Measurements from ENCODE around the gene STRN4.

The STRN4 gene

DNA sequence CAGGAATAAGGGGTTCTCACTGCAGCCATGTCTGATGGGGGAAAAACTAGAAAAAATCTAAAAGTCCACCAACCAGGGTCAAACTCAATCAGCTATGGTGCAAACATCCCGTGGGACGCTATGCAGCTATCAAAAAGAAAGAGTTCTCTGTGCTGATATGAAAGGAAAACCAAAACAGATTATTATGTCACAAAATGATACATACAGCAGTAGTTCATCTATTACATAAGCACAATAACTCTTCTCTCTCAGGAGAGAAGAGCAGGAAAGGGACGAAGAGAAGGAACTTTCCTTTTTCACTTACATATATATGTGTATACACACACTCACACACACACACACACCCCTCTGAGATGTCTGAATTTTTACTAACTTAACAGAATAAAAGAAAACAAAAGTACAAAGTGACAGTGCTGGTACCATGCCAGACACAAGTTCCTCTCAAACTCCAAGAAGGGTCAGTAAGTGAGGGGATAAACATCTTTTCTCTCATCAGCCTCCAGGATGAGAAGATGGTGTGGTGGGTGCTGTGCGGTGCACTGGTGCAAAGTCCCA, 3.2 kb downstream of the STRN4 start:
- DNase-seq = no peak

DNA sequence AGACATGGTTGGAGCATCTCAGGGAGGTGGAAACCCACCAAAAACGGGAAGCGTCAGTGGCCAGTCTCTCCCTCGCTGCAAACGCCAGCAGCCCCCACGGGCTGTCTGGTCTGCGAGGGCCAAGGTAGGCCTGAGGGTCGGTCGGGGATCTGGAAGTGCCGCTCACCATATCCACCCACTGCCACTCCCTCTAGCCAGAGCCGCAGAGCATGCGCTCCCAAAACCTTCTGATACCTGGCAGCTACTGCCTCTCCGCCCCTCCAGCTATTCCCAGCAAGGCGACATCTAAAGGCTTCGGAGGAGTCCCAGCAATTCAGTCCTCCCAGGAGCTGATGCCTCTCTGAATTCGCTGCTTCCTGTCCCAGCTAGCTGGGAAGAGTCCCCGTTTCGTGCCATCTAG, 4.8 kb downstream of the STRN4 start:
- DNase-seq = no peak

DNA sequence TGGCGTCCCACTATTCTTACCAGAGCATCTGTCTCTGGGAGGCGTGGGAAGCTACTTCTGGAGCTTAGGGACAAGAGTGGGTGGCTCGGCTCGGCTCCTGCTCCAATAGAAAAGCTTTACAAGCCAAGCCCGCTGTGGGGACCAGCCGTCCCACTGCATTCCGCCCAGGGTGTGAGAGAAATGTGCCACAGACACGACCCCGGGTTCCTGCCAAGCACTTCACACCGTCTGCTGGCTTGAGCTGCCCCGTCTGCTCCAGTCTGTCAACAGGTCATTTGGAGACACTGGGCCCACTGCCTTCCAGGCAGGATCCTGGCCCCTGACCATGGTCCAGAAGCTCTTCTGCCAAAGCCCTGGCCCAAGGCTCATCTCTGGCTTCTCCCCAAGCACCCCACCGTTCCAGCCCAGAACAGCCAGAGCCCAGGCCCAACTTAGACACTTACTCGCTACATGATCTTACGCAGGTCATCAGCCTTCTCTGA, 6.9 kb downstream of the STRN4 start:
- no peak for DNase-seq

DNA sequence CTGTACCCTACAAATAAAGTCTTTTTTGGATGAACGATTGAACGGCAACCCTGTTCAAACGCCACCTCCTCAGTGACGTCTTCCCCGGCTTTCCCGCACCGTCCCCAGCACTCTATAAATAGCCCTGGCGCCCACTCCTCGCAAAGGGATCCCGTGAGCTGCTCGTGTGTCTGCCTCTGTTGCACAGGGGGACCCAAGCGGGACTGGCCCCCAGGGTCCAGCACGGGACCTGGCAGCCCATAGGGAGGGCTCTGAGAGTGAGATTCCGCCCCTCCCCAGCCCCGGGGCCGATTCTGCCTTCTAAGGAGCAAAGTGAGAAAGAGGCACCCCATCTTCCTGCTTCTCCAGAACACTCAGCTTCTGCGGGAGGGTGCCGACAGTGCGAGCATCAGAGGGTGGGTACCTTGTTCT, 8.5 kb downstream of the STRN4 start:
- DNase-seq = no peak

DNA sequence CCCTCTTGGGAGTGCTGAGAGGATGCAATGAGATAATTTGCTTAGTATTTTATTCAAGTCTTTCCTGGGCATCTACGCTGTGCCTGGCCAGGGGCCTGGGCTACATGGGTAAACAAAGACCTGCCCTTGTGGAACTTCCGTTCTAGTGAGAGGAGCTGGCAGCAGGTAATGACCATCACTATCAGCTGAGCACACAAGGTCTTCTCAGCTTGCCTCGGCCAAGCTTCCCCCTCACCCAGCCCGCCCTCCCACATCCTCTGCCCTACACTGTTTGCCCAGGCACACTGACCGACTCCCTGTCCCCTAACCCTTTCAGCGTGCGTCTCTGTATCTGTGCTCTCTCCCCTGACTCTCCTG, 9.0 kb downstream of the STRN4 start:
- no peak for DNase-seq

DNA sequence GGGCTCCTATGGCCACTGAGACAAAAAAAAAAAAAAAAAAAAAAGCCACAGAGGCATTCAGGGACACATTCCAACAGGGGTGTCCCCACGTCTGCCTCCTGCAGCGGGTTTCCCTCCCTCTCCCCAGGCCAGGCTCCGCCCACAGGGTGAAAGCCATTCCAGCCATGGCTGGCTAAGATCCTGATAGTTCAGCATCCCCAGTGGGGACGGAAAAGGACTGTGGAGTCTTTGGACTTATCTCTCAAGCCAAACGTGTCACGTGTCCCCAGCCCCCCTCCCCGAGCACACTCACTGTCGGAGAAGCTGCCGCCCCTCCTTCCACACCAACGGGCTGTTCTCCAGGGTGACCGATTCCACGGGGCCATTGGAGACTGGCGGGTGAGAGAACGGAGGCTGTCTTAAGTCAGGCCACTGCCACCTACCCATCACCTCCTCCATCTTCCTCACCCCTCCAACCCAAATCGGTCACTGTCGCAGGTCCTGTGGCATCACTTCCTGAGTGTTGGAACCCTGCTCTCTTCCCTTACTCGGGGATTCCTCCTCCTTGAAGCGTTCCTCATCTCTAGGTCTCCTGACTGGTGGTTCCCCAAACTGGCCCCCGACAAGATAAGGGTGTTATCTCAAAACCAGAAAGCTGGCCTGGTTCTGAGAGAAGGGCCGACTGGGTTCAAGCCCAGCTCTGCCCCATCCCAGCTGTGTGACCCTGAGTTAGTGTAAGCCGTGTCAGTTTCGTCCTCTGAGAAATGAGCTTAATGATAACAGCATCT, 9.5 kb downstream of the STRN4 start:
- no peak for DNase-seq

DNA sequence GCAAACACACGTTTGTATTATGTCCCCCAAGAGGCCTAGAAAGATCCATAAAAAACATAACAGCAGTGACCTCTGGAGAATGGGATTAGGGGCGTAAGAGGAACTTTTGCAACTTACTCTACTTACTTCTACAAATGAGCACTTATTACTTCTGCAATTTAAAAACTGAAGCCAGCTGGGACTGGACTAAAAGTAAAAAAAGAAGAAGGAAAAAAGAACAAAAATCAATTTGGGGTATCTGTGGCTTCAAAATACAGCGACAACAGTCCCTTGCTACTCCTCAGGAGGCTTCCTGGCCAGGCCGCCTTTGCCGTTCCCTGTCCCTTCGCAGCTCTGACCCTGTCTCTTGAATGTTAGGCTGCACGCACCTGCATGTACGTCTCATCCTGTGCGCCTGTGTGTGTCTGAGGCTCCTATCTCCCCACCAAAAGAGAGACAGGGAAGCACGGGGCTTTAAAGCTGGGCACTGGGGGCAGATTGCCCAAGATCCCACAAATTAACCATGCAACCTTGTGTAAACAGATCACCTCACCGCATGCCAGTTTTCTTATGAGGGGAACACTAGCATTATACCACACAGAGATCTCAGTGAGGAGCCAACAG, 12.5 kb downstream of the STRN4 start:
- no peak for DNase-seq

DNA sequence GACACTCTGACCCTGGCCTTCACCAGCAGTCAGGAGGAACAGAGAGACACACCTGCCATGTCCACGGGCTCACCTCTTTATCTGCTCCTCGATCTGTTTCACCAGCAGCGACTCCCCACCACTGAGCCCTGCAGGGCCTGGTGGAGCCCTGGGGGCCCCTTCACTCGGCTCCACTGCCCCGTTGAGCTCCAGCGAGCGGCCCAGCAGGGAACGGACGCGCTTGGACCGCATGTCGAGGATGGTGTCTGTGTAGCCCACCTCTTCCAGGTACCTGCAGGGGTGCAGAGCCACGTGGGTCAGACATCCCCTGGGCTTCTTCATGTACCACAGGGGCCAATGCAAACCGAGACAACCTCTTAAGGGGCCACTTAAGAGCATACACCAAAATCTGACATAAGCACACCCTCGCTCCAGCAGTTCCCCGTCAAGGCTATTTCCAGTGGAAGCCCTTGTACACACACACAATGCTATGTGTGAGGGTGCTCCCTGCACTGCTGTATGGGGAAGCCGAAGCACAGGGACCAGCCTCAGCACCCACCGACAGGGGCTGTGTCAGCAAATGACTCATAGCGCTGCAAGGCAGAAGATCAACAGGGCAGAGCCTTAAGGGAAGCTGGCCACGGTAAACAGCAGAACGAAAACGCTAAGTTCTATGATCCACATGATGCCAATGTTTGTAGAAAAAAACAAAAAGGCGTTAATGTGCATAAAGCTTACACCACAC, 13.1 kb downstream of the STRN4 start:
- no peak for DNase-seq

DNA sequence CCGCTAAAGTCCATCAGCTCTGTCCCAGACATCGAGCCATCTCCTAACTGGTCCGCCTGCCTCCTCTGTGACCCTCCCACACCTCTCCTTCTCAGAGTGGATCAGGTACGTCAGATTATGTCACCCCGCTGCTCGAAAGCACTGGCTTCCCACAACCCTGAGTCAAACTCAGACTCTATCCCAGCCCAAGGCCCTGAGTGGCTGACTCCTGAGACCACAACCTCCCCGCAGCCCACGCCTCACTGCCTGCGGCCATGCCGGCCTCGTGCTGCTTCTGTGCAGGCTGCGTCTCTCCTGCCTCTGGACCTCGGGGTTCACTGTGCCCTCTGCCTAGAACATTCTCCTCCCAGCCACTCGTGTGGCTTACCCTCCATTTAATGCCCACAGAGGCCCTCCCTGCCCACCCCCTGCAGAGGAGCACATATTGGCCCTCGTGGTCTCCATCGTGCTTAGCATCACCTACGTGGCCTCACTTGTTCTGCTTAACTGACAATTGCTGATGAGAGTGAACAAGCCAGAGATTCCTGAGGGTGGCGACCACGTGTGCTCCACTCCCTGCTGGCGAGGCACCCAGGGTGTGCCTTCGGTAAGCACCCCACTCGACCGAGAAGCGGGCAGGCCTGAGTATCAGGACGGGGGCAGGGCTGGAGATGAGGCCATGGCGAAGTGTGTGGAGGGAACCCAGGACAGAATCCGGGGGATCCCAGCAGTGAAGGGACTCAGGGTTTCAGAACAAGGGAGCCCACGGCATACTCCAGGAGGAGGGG, 13.9 kb downstream of the STRN4 start:
- no peak for DNase-seq

DNA sequence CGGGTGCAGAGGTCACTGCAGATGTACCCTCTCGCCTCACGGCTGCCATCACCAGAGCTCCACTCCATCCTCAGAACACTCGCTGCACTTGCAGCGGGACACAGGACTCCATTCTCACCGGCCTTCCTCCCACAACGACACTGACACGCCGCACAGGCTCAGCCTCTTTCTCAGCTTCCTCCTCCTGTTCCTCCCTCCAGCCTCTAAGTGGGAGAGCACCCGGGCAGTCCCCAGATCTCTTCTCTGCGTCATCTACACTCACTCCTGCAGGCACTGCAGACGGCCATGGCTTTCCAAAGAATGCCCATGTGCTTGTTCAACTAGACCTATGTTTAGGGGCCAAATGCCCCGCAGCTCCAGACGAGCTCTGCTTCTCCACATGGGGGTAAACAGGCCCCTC, 14.7 kb downstream of the STRN4 start:
- DNase-seq = no peak

DNA sequence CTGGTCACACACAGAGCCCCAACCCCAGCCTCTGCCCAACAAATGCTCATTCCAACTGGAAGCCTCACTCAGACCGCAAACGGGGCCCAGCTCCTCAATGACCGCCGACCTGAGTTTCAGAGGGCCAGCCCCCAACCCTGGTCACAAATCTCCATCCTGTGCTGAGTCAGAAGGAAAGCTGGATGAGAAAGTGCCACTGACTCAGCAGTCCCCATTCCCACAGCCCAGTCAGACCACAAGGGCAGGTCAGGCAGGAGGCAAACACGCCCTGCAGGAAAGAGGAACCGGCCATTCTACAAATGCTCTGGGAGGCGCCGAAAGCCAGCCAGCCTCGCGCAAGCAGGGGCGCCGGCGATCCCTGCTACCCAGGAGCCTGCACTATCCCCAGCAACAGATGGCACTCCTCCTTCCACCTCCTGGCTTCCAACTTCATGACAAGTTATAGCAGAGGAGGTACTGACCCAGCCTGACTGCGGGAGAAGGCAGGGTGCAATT, 15.2 kb downstream of the STRN4 start:
- DNase-seq = no peak

DNA sequence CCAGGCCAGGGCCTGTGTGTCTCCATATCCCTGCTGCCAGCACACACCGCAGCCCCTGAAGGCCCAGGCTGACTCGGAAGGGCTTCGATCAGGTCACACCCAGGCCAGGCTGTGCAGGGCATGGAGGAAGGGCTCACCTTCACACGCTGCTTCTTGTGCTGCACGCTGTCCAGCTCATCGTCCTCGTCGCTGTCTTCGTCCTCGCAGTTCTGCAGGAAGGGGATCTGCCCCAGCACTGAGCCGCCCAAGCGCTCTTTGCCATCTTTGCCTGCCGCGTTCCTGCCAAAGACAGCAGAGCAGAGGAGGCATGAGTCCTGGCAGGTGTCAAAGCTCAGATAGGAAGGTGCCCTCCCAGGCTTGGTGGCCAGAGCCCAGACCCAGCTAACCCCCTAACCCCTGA, 15.7 kb downstream of the STRN4 start:
- DNase-seq = no peak

DNA sequence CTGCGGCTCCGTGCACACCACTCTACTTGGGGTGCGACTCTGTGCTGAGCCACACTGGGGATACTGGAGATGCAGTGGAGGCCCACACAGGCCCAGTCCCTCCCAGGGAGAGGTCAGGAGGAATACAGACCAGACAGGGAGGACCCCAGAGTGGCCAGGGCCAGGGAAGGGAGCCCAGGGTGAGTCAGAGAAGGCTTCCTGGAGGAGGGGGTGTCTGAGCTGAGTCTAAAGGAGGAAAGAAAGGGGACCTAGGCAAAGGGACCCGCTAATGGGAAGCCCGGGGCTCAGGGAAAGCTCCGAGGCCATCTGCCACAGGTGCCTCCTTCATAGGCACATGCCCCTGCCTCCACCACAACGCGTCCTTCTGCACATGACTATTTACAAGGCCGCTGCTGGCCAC, 16.1 kb downstream of the STRN4 start:
- DNase-seq = no peak

DNA sequence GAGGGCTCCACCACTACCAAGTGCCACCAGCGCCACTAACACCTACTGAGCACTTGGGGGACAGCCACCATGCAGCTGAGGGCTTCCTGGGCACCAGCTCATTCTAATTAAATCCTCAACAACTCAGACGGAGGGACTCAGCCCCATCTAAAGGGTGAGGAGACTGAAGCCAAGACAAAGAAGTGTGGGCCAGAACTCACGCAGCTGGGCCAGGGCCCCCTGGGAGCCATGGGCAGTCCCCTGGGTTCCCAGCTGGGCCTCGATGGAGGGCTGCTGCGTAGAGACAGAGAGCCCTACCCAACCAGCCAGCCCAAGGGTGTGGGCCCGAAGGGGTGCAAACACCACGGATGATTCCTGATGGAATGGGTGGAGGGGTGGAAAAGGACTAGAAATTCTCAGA, 16.6 kb downstream of the STRN4 start:
- DNase-seq = no peak

DNA sequence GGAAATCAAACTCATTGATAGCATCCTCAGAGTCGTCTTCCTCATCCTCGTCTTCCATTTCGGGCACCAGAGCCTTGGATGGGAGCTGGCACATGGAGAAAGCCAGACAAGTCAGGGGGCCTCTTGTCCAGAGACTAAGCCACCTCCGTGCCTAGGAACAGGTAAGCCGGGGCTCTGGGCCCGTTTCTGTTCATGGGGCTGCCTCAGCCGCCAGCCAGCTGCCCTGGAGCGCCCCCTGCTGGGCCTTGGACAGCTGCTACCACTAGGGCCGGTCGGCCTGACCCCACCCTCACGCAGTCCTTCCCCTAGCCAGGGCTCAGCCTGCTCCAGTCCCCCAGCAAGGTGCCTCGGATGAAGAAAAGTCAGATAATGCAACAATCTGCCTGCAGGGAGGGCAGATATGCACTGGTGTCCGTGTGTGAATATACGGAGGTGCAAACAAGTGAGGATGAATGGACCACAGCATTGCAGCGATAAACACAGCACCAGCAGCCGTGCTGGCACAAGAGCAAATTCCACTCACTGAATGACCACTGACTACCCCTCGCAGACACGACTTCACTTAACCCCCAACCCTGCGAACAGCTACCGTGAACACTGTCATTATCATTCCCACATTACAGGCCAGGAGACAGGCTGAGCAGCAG, 17.4 kb downstream of the STRN4 start:
- DNase-seq = peak; percentile 85

DNA sequence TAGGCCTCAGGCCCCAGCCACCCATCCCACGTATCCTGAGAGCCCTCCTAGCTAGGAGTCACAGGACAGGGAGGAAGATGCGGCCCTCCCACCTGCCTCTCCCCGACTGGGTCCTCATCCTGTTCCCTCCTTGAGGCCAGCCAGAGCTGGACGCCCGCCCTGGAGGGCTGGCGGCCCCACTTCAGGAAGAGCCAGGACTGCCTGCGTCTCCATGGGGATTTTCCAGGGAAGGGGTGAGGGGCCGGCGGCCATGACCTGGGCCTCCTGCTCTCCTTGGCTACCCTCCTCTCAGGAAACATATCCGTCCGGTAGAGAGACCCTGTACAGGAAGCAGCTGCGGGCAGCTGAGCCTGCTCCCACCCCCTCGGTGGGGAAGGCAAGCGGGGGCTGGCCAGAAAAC, 18.0 kb downstream of the STRN4 start:
- no peak for DNase-seq

DNA sequence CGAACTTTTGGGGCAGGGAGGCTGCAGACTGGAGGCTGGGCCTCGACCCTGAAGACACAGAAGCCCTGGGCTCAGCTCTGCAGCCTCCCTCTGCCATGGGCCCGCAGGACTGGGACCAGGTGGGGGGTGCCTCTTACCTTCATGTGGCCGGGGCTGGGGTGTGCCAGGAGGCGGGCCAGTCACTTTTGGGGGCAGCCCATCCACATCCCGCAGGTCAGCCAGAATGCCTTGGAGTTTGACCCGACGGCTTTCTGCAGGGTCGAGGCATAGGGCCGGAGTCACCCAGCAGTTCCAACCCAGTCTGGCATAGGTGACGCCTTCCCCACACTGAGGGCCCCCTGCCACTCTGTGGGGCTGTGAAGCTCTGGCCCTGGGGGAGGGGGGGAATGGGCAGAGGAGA, 18.5 kb downstream of the STRN4 start:
- DNase-seq = no peak

DNA sequence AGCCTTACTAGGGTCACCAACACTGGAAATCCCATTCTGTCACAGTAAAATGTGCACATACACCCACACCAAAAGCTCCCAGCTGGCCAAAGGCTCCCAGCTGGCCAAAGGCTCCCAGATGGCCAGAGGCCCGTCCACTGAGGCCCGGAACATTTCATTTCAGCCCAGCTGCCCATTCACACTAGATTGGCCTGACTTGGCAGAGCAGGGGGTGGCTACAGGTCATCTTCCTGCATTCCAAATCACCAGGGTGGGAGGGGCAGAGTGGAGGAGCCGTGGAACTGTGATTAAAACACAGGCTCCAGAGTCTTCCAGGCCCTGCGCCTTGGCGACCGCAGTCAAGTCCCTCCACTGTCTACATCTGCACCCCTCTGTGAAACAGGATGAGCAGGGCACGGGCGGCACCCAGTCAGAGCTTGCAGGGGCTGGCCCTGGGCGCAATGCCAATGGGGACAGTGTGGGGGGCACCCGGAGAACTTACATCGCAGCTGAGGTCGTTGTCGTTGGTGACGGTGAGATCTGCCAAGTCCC, 19.2 kb downstream of the STRN4 start:
- no peak for DNase-seq

DNA sequence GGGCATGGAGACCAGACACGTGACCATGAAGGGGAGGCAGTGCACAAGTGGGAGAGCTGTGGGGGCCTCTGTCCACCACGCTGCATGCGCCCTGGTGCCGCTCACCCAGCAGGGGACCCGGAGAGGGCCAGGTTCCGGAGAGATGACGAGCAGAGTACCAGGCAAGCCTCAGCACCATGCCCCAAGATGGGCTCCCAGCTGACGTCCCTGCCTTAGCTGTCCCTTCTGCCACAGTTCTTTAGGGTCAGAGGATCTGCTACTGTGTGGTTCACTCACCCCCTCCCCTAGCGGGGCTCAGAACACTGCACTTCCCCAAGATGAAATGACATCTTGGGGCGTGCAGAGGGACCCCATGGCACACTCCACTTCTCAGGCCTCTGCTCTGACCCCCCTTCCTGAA, 19.7 kb downstream of the STRN4 start:
- no peak for DNase-seq

DNA sequence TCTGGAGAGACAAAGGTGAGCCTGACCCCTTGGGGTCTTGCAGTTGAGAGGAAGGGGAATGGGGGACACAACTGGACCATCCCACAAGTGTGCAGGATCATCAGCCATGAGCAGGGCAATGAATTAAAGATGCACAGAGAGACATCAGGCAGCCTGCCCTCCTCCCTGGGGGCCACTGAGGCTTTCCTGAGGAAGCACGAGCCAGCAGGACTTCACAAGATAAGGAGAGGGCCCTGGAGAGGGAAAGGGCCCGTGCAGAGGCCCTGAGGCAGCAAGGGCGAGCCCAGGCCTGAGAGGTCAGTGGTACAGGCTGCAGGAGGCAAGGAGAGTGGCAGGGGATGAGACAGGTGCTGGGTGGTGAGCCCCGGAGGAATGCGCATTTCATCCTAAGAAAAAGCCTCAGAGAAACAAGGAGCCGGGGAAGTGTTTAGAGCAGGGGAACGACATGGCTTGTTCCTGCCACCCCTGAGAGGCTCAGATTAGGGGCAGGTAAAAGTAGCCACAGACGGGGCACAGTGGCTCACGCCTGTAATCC, 20.3 kb downstream of the STRN4 start:
- no peak for DNase-seq

DNA sequence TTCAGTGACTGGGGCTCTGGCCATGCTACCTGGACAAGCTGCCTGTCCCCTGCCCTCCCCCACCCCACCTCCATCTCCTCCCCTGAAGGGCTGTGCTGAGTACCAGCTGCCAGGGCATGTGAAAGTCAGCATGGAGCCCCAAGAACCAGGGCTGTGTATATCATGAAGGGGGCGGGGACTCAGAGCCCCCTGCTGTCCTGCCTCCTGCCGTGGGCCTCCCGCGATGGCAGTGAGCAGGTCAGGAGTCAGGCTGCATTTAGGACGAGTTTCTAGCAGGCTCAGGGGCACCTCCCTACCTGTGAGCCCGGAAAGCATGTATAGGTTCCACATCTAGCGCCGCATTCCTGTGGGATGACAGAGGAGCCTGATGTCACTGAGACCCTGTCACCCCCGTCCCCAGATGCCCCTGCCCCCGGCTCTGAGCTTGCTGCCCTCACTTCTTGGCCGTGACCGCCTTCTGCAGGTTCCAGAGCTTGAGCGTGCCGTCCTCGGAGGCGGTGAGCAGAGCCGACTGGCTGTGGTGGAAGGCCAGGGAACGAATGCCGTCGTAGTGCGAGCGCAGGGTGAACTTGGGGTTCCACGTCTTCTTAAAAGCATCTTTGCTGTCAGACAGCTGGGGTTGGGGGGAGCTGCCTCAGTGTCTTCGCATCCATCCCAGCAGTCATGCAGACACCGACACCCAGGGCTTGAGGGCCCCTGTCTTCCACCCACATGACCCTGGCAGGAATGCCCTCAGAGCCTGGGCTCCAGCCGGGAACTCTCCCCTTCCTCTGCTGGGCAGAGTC, 21.0 kb downstream of the STRN4 start:
- no peak for DNase-seq
